ENCODE data around the gene NLRP12. TPM values are rescaled to one million over a fixed set of nuclear protein-coding genes. Genes with fewer than 3 reads are reported as not detected.

The NLRP12 gene
- total RNA-seq, 3 donors from 2014 or later (not counting 1 experiment from before 2014, with no cell fraction given), result 0.35 to 13.6 (median 0.84) TPM

DNA sequence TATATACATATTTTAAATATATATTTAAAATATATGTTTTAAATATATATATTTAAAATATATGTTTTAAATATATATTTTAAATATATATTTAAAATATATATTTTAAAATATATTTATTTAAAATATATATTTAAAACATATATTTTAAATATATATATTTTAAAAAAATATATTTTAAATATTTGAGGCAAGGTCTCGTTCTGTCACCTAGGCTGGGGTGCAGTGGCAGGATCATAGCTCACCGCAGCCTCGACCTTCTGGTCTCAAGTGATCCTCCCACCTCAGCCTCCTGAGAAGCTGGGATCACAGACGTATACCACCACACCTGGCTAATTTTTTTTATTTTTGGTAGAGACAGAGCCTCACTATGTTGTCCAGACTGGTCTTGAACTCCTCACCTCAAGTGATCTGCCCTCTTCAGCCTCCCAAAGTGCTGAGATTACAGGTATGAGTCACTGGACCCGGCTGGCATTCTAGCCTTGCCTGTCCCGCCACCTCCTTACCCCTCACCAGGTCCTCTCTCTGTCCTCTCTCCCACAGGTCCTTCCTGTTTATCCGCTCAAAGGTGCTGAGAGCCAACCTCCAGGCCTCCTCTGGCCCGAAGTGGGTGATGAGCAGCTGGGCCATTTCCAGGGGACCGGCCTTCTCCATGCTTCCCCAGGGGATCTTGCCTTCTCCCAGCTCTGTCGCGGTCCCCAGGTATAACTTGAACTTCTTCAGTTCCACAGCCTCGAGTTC is 564 bp downstream of the NLRP12 start:
- intact Hi-C loops (cut with micrococcal nuclease), result no loop called here
- Histone ChIP-seq H3K27me3 (ENCODE audit: control insufficient read depth, insufficient read depth, low read length) (peaks cover 3% of the 10 kb centered on the region), H3K36me3 (ENCODE audit: control insufficient read depth, insufficient read depth, low read length) (no peaks in the 10 kb centered on the region), H3K4me3 (ENCODE audit: low read length) (no peak overlapping the region), H3K27ac (ENCODE audit: low read length) (peak overlapping the region; percentile 11), H3K4me1 (ENCODE audit: control insufficient read depth, insufficient read depth, low read length) (no peaks in the 10 kb centered on the region), H3K9me3 (ENCODE audit: control insufficient read depth, insufficient read depth, low read length) (no peaks in the 10 kb centered on the region)
- Mint-ChIP-seq H3K4me3 (peak overlapping the region; percentile 55), H3K36me3 (no peaks in the 10 kb centered on the region), H3K27me3 (ENCODE audit: low read depth in 2 of 2) (peaks cover 11 to 12% of the 10 kb centered on the region in 2 donors), H3K4me1 (no peaks in the 10 kb centered on the region), H3K9me3 (no peaks in the 10 kb centered on the region), H3K27ac (no peak overlapping the region)
- 66% methylated on average over 12 of the region's 12 CpGs for WGBS (ENCODE audit: insufficient coverage)
- DNase-seq, result no peak
- no peak for ATAC-seq
- TF ChIP-seq, protein P1, sequence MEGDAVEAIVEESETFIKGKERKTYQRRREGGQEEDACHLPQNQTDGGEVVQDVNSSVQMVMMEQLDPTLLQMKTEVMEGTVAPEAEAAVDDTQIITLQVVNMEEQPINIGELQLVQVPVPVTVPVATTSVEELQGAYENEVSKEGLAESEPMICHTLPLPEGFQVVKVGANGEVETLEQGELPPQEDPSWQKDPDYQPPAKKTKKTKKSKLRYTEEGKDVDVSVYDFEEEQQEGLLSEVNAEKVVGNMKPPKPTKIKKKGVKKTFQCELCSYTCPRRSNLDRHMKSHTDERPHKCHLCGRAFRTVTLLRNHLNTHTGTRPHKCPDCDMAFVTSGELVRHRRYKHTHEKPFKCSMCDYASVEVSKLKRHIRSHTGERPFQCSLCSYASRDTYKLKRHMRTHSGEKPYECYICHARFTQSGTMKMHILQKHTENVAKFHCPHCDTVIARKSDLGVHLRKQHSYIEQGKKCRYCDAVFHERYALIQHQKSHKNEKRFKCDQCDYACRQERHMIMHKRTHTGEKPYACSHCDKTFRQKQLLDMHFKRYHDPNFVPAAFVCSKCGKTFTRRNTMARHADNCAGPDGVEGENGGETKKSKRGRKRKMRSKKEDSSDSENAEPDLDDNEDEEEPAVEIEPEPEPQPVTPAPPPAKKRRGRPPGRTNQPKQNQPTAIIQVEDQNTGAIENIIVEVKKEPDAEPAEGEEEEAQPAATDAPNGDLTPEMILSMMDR (IDR thresholded peaks at IDR 0.05), result no peak

DNA sequence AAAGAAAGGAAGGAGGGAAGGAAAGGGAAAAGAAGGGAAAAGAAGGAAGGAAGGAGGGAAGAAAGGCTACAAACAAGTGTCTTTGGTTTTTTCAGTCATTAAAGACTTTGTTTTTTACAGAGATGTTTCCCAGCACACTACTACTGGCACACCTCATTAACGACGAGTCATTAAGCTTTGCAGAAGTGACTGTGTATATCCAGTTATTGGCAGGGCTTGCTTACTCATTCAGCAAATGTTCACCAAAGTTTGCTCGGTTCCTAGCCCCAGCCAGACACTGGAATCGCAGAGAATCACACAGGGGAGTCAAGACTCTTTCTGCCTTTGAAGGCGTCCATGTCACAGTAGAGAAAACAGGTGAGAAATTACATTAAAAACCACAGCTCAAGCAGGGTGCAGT is 4.3 kb downstream of the NLRP12 start:
- no peak overlapping the region for H3K27ac ChIP-seq (ENCODE audit: low read length)
- Mint-ChIP-seq H3K27ac (no peak overlapping the region), H3K4me3 (no peak overlapping the region), H3K27me3 (ENCODE audit: low read depth in 2 of 2) (peaks cover 9 to 10% of the 10 kb centered on the region in 2 donors), H3K36me3 (no peaks in the 10 kb centered on the region), H3K4me1 (no peaks in the 10 kb centered on the region), H3K9me3 (no peaks in the 10 kb centered on the region)
- TF ChIP-seq, protein P1 (IDR thresholded peaks at IDR 0.05), result no peak
- peaks cover 3% of the 10 kb centered on the region for H3K27me3 ChIP-seq (ENCODE audit: control insufficient read depth, insufficient read depth, low read length)
- H3K36me3 ChIP-seq (ENCODE audit: control insufficient read depth, insufficient read depth, low read length), result no peaks in the 10 kb centered on the region
- ATAC-seq, result no peak
- H3K4me1 ChIP-seq (ENCODE audit: control insufficient read depth, insufficient read depth, low read length), result no peaks in the 10 kb centered on the region
- 59% methylated on average over 5 of the region's 5 CpGs for WGBS (ENCODE audit: insufficient coverage)
- intact Hi-C loops (cut with micrococcal nuclease), result no loop called here
- H3K4me3 ChIP-seq (ENCODE audit: low read length), result no peak overlapping the region
- DNase-seq, result no peak
- H3K9me3 ChIP-seq (ENCODE audit: control insufficient read depth, insufficient read depth, low read length), result no peaks in the 10 kb centered on the region

DNA sequence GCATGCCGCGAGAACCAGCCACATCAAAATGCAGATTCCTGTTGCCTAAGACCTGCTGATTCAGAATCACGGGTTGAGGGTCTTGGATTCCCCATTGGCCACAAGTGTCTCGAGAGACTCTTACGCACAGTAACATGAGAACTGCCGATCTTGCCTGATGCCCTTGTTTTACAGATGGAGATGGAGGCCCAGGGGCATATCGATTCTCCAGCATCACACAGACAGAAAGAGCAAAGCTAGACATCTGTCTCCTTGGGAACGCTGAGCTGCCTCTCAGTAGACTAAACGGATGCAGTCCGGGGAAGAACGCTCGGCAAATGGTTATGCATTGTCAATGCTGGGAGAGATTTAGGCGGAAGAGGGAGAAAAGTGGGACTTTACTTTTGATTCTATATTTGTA is 5.4 kb downstream of the NLRP12 start:
- H3K9me3 Mint-ChIP-seq, result no peaks in the 10 kb centered on the region
- no peak overlapping the region for H3K27ac Mint-ChIP-seq
- H3K27me3 Mint-ChIP-seq (ENCODE audit: low read depth in 2 of 2), result peaks cover 3 to 6% of the 10 kb centered on the region in 2 donors
- H3K9me3 ChIP-seq (ENCODE audit: control insufficient read depth, insufficient read depth, low read length), result no peaks in the 10 kb centered on the region
- H3K4me3 Mint-ChIP-seq, result no peak overlapping the region
- no peaks in the 10 kb centered on the region for H3K4me1 Mint-ChIP-seq
- intact Hi-C loops (cut with micrococcal nuclease), result no loop called here
- peaks cover 2% of the 10 kb centered on the region for H3K27me3 ChIP-seq (ENCODE audit: control insufficient read depth, insufficient read depth, low read length)
- H3K27ac ChIP-seq (ENCODE audit: low read length), result no peak overlapping the region
- no peak overlapping the region for H3K4me3 ChIP-seq (ENCODE audit: low read length)
- DNase-seq, result no peak
- H3K36me3 ChIP-seq (ENCODE audit: control insufficient read depth, insufficient read depth, low read length), result no peaks in the 10 kb centered on the region
- TF ChIP-seq, protein P1 (IDR thresholded peaks at IDR 0.05), result no peak
- WGBS (ENCODE audit: insufficient coverage), result 96% methylated on average over 12 of the region's 13 CpGs
- no peaks in the 10 kb centered on the region for H3K4me1 ChIP-seq (ENCODE audit: control insufficient read depth, insufficient read depth, low read length)
- ATAC-seq, result no peak
- no peaks in the 10 kb centered on the region for H3K36me3 Mint-ChIP-seq

DNA sequence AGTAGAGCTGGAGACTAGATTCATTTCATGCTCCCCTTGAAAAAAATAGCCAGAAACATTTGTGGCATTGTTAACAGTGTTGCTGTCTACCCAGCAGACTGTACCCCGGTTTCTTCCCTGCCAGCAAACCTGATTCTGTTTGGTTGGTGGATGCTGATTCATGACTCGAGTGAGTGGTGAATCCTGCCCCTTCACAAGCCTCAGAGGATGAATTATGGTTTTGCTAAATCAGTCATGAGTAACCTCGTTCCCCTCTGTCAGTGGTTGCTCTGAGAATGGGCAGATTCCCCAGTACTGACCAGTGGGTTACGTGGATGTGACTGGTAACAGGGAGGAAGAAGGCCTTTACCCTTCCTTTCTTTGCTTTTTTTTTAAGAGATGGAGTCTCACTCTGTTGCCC is 10.1 kb downstream of the NLRP12 start:
- 31% methylated on average over 4 of the region's 4 CpGs for WGBS (ENCODE audit: insufficient coverage)
- H3K4me3 Mint-ChIP-seq, result no peak overlapping the region
- no peaks in the 10 kb centered on the region for H3K9me3 ChIP-seq (ENCODE audit: control insufficient read depth, insufficient read depth, low read length)
- H3K4me3 ChIP-seq (ENCODE audit: low read length), result no peak overlapping the region
- H3K27me3 Mint-ChIP-seq (ENCODE audit: low read depth in 2 of 2), result no peaks in the 10 kb centered on the region
- no peak for DNase-seq
- no peaks in the 10 kb centered on the region for H3K36me3 Mint-ChIP-seq
- H3K36me3 ChIP-seq (ENCODE audit: control insufficient read depth, insufficient read depth, low read length), result no peaks in the 10 kb centered on the region
- ATAC-seq, result no peak
- H3K9me3 Mint-ChIP-seq, result no peaks in the 10 kb centered on the region
- H3K27ac ChIP-seq (ENCODE audit: low read length), result no peak overlapping the region
- TF ChIP-seq, protein P1 (IDR thresholded peaks at IDR 0.05), result no peak
- no peaks in the 10 kb centered on the region for H3K4me1 ChIP-seq (ENCODE audit: control insufficient read depth, insufficient read depth, low read length)
- intact Hi-C loops (cut with micrococcal nuclease), result no loop called here
- no peaks in the 10 kb centered on the region for H3K4me1 Mint-ChIP-seq
- H3K27ac Mint-ChIP-seq, result no peak overlapping the region
- no peaks in the 10 kb centered on the region for H3K27me3 ChIP-seq (ENCODE audit: control insufficient read depth, insufficient read depth, low read length)
